Uterus (tissue), 4 donors: ENCODE results near the gene GPX4. TPM values are rescaled to one million over a fixed set of nuclear protein-coding genes. Genes with fewer than 3 reads are reported as not detected.

ENCODE experiments used
- DNase-seq, 2 donors: peaks; one replicate each; pipeline ENCODE4 v3.0.0-alpha.2; 2019 to 2020
- H3K27ac ChIP-seq, 2 donors: fragments of 200-600 bp; sonication (generic); 1 replicate in 1 of 2; 2 replicates in 1 of 2; pipeline ENCODE4 v1.5.1; 2016 to 2018
- H3K27me3 ChIP-seq, 2 donors: fragments of 200-600 bp; sonication (generic); one replicate each; pipeline ENCODE4 v1.5.1; 2018 to 2019; ENCODE audit warnings: control low read depth in 1 of 2
- H3K36me3 ChIP-seq, 2 donors: fragments of 200-600 bp; sonication (generic); one replicate each; pipeline ENCODE4 v1.5.1; 2019; ENCODE audit warnings: control low read depth in 1 of 2
- H3K4me1 ChIP-seq, 2 donors: fragments of 200-600 bp; sonication (generic); one replicate each; pipeline ENCODE4 v1.5.1; 2018 to 2019; ENCODE audit warnings: control low read depth in 1 of 2
- H3K4me3 ChIP-seq, 2 donors: fragments of 200-600 bp; sonication (generic); 1 replicate in 1 of 2; 2 replicates in 1 of 2; pipeline ENCODE4 v1.5.1; 2018 to 2019; ENCODE audit warnings: mild to moderate bottlenecking in 1 of 2
- H3K9me3 ChIP-seq, 2 donors: fragments of 200-600 bp; sonication (generic); one replicate each; pipeline ENCODE4 v1.5.1; 2019; ENCODE audit warnings: control low read depth in 1 of 2
- CTCF ChIP-seq, 4 experiments: fragments of 200-600 bp in 2 of 4; fragments of 450-650 bp in 2 of 4; sonication (generic) in 2 of 4; IDR thresholded peaks; one replicate each; pipeline ENCODE4 v1.5.1; 2016 to 2019; ENCODE audit warnings: antibody characterized with exemption in 4 of 4, mild to moderate bottlenecking in 2 of 4, moderate library complexity in 1 of 4
- POLR2A ChIP-seq, 2 donors: fragments of 450-650 bp; IDR thresholded peaks; one replicate each; pipeline ENCODE4 v1.6.1; 2016; ENCODE audit warnings: antibody characterized with exemption in 2 of 2, mild to moderate bottlenecking in 1 of 2, moderate library complexity in 1 of 2
- intact Hi-C: fragments of 100-400 bp; cut with DNase I; formaldehyde crosslinking; loops from one replicate; pipeline ENCODE4 v1.15.1; 2023; ENCODE audit warnings: low total_unique reads
- total RNA-seq, 4 donors: library from RNA; depleted of rRNA in 3 of 4; stranded (reverse); fragments of >200 nt in 3 of 4; gene quantifications; one replicate each; pipeline versions ENCODE4 v1.1.0 to v1.2.4, GENCODE V29; 2014 to 2023
- donor health status: DM: yes; HTN: yes; CAD: no.

GPX4 gene
- total RNA-seq, 4 donors from 2014 or later, result 68.2 to 357 (median 163) TPM

GRCh38 chr19:1090731-1091543 is 12.9 kb upstream of the GPX4 start:
- no peaks in the 10 kb centered on the region for H3K36me3 ChIP-seq
- H3K4me1 ChIP-seq, result peaks cover 3 to 10% of the 10 kb centered on the region in 2 donors
- no peak for DNase-seq
- intact Hi-C loops, result no loop called here
- no peaks in the 10 kb centered on the region for H3K9me3 ChIP-seq
- no peak overlapping the region for H3K27ac ChIP-seq
- TF ChIP-seq POLR2A (IDR thresholded peaks at IDR 0.05) (no peak), CTCF (IDR thresholded peaks at IDR 0.05) (no peak)
- no peak overlapping the region for H3K4me3 ChIP-seq
- no peaks in the 10 kb centered on the region for H3K27me3 ChIP-seq

DNA sequence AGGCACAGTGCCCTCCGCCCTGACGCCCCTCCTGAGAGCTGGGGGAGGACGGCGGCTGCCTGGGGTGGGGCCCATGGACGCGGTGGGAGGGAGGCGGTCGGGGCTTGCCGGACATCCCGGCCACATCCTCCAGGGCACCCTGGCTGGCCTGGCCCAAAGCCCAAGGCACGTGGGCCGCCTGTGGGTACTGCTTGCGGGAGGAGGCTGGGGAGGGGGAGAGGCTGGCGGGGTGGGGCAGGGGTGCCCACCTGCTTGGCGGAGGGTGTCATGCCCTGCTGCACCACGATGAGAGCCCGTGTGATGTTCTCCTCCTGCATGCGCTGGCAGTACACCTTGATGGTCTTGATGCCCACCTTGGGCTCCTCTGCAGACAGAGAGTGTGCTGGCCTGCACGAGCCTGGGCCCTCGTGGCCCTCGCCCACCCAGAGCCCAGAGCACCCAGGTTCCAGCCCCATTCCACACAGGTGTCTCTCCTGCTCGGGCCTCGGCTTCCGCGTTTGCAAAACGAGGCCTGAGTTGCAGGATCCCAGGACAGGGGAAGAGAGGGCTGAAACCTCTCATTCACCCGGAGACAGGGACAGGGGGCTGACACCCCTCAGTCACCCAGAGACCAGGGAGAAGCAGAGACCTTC is 12.1 kb upstream of the GPX4 start:
- Histone ChIP-seq H3K4me1 (peaks cover 3 to 10% of the 10 kb centered on the region in 2 donors), H3K27me3 (no peaks in the 10 kb centered on the region), H3K36me3 (no peaks in the 10 kb centered on the region), H3K9me3 (no peaks in the 10 kb centered on the region), H3K4me3 (no peak overlapping the region), H3K27ac (no peak overlapping the region)
- TF ChIP-seq CTCF (IDR thresholded peaks at IDR 0.05) (no peak), POLR2A (IDR thresholded peaks at IDR 0.05) (no peak)
- no peak for DNase-seq
- intact Hi-C loops, result no loop called here

DNA sequence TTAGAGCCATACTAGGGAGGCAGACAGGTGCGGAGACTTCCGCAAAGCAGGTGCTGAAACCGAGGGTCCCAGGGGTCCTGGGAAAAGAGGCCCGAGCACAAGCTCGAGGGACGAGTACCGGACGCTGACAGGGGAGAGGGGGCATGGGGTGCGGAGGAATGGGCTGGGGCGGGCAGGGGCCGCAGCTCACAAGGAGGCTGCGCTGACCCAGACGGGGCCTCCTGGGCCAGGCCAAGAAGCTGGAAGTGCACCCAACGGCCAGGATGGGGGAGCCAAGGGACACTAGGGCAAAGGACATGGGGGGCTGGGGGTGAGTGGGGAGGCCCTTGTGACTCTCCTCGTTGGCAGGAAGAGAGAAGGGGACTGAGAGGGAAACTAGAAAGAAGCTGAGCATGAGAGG is 10.5 kb upstream of the GPX4 start:
- H3K9me3 ChIP-seq, result no peaks in the 10 kb centered on the region
- TF ChIP-seq CTCF (IDR thresholded peaks at IDR 0.05) (no peak), POLR2A (IDR thresholded peaks at IDR 0.05) (no peak)
- H3K36me3 ChIP-seq, result no peaks in the 10 kb centered on the region
- no peaks in the 10 kb centered on the region for H3K27me3 ChIP-seq
- no peak for DNase-seq
- intact Hi-C loops, result no loop called here
- H3K27ac ChIP-seq, result no peak overlapping the region
- peaks cover 3 to 10% of the 10 kb centered on the region in 2 donors for H3K4me1 ChIP-seq
- no peak overlapping the region for H3K4me3 ChIP-seq

- intact Hi-C loops, result no loop called here
- Histone ChIP-seq H3K4me1 (peaks cover 3 to 10% of the 10 kb centered on the region in 2 donors), H3K36me3 (no peaks in the 10 kb centered on the region)
Observed at GRCh38 chr19:1093811-1094553, 9.8 kb upstream of the GPX4 start.

More at GRCh38 chr19:1093811-1094553, 9.8 kb upstream of the GPX4 start:
- TF ChIP-seq CTCF (IDR thresholded peaks at IDR 0.05) (no peak), POLR2A (IDR thresholded peaks at IDR 0.05) (no peak)
- no peak for DNase-seq
- Histone ChIP-seq H3K4me3 (peak overlapping the region; percentile 91 to 95), H3K27ac (no peak overlapping the region), H3K27me3 (no peaks in the 10 kb centered on the region), H3K9me3 (no peaks in the 10 kb centered on the region)
